ENCODE measurements around the gene PLA2G4E.
A peak's percentile ranks its signal among the peaks of the same experiment; 100 is the strongest.

PLA2G4E gene

DNA sequence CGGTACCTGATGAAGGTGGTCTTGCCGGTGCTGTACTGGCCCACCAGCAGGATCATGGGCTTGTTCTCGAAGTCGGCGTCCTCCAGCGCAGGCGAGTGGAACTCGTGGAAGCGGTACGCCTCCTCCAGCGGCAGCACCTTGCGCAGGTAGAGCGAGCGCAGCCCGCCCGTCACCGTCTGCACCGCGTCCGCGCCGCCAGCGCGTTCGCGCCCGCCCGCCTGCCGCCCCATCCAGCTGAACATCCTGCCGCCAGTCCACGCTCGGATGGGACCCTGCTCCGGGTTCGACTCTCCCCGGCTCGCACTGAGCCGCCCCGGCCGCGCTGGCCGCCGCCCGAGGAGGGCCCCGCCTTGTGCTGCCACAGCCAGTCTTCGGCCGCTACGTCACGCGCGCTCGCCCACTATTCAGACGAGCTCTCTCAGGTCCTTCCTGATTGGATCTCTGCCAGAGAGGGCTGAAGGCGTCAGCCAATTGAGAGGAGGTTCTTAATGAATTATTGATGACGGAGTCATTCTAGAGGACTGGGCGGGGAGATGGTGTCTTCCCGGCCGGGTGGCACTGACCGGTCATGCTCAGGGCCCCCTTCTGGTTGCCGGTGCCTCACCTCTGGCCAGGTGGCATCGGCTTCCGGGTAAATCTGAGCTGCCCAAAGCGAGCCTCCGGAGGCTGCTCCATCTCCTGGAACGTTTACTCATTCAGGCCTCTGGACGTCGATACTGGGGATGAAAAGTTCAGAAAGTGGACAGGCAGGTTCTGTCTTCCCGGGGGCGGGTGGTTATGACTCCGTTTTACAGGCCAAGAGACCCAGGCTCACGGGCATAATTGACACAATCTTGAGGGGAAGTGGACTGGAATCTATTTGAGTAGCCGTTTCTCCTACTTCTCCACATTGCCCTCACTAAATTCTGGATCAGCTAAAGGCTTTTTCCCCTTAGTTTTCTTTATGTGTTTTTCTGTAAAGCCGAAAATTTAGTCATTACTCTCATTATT, 48.3 kb downstream of the PLA2G4E start, which contains the start of gene EHD4:
Gene EHD4 (minus strand): TSS at position 305 of the 990 bp plus-strand sequence. CDS start 63 bp downstream, at position 242.
- peak; percentile 93 to 95 for DNase-seq

DNA sequence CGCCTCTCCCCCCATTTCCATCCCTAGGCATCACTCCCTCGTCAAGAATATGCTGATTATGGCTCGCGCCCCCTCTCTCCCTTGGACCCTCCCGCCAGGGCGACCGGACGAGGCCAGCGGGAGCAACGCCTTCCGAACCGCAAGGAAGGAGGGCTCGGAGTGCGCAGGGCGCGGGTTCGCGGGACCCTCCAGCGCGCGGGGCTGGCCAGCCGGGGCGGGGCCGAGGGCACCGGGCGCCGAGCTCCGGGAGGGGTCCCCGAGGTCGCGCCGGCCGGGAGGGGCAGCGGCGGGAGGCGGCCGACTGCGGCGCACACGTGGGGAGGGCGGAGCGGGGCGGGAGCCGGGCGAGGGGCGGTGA, 49.0 kb downstream of the PLA2G4E start:
- DNase-seq: no peak

DNA sequence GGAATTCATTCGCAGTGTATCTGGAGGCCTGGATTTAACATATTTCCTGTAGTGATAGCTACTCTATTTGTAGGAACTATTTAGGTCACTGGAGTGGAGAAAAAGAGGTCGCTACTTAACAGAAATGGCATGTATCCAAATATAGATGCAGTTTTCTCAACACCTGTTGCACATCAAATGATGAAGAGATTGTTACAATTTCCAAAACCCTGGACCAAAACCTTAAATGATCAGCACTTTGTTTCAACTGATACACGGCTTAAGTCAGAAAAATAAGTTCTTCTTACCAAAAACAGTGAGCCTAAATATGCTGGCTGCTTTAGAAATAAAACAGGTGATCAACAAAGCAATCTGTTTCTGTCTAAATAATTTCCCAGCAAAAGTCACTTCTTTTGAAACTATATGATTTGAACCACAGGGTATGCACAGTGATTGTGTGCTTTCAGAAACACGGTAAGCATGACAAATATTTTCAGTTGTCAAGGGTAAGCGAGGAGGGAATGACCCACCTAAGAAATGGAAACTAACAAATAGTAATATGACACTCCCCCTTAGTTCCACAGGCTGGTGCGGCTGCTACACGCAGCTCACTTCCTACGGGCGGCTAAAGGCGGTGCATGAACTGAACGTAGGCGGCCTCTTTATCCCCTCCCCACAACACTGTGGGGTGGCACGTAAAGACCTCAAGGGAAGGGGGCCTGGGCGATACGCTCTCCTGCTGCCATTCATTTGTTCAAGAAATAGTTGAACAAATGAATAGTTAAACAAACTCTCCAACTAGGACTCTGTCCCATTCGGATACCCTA, 49.5 kb downstream of the PLA2G4E start:
- DNase-seq: peak; percentile 76 to 79

DNA sequence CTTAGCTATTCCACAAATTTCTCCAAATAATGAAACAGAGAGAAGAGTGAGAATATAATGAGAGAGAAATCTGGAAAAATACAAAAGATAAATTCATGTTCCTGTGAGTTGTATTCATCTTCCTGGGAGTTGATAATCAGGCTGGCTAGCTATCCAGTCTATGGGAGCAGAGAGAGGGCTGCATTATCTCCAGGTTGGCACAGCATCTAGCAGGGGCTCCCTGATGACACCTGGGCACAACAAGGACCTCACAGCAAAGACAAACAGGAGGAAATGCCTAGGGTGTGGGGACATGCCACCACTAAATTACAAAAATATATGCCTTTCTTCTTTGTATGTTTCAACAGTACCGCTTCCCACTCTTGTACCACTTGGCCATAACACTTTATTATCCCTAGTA, 50.4 kb downstream of the PLA2G4E start:
- no peak for DNase-seq

DNA sequence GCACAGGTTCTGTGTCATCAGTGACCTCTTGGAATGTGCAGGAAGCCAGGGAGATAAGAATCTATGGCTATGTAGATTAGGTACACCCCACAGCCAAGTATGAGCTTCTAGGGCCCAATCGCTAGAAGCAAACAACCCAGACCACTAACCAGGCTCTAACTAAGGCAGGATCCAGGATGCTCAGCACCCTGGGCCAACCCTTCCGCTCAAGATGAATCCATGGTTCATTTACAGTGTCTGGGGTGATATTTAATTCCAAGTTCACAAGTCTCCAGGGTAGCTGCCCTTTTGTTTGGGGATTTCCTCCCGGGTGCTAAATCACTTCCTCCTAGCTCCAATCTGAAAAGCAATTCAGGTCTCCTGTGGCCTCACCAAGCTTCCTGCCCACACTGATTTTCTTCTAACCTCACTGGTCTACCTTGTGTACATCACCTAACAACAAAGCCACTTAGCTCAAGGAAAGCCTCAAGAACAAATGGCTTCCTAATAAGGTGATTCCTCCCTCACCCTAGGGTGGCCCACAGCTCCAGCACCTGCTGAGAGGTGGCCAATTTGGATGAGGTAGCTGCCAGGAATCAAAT, 50.9 kb downstream of the PLA2G4E start:
- DNase-seq: no peak

DNA sequence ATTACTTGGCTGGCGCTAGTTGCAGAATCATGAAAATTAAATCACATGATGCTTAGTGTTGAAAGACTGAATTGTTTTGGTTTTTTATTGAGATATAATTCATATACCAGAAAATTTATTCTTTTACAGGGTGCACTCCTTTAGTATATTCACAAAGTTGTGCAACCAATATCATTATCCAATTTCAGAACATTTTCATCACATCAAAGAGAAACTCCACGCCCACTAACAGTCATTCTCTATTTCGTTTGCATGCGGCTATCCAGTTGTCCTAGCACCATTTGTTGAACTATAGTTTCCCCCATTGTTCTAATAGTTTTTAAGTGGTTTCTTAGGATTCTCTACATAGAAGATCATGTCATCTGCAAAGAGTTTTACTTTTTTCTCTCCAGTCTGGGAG, 52.1 kb downstream of the PLA2G4E start:
- DNase-seq: no peak

DNA sequence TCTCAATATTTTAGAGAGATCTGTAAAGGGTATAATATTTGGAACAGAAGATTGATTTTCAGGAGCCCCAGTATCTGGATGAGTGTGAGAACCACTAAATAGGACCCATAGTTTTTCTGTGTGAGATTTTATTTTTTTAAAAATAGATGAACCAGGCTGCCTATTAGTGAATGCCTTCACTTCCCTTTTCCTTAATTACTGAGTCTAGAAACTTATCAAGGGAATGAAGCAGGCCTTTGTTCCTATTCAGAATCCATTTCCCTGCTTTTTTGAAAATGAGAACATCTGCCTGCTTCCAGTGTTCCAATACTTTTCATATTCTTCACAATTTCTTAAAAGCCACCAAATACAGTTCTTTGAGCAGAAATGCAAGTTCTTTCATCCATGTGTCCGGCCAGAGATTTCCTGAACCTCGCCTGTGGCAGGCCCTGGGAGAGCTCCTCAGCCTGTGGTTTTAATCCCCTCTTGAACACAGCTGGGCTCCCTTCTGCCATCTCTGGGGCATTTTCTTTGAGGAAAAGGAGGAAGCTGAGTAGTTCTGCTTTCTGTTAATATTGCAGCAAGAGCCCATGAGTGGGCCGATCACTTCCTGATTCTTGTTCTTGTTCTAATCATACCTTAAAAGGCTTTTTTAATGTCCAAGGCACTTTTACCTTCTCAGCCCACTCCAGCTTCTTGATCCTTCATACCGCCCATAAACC, 53.2 kb downstream of the PLA2G4E start:
- no peak for DNase-seq

DNA sequence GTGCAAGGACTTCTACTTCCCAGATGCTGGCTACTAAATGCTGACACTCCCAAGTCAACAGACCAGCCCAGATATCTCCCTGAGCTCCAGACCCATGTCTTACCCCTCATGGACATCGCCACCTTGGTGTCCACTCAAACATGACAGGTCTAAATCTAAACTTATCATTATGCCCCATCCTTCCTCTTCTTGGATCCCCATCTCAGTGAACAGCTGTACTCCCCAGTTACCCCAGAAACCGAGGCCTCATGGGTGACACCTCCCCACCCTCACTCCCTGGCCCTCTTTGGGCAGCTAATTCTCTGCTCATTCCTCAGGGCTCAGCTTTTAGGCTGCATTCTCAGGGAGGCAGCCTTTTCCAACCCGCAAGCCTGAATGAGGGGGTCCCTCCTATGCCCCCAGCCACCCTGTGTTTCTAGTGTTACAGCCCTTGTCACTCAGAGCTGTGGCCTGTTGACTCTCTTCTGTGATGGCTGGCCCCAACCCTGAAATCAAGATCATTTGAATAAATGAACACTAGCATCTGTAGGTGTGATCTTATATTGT, 53.8 kb downstream of the PLA2G4E start:
- DNase-seq: no peak

DNA sequence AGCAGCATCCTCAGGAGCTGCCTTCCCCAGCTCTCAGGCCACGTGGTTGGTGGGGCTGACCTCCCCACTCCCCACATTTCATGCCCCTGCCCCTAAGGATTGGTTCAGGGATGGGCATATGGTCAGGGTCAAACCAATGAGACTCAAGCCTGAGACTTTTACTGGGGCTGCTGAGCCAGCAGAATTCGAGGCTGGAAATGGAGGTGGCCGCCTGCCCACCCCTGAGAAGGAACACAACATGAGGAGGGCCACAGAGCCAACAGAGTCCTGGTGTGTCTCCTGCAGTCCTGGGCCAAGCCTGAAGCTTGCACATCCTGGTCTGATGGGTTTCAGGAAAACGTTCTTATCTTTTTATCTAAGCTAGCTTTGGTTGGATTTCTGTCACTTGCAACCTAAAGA, 54.4 kb downstream of the PLA2G4E start:
- no peak for DNase-seq

DNA sequence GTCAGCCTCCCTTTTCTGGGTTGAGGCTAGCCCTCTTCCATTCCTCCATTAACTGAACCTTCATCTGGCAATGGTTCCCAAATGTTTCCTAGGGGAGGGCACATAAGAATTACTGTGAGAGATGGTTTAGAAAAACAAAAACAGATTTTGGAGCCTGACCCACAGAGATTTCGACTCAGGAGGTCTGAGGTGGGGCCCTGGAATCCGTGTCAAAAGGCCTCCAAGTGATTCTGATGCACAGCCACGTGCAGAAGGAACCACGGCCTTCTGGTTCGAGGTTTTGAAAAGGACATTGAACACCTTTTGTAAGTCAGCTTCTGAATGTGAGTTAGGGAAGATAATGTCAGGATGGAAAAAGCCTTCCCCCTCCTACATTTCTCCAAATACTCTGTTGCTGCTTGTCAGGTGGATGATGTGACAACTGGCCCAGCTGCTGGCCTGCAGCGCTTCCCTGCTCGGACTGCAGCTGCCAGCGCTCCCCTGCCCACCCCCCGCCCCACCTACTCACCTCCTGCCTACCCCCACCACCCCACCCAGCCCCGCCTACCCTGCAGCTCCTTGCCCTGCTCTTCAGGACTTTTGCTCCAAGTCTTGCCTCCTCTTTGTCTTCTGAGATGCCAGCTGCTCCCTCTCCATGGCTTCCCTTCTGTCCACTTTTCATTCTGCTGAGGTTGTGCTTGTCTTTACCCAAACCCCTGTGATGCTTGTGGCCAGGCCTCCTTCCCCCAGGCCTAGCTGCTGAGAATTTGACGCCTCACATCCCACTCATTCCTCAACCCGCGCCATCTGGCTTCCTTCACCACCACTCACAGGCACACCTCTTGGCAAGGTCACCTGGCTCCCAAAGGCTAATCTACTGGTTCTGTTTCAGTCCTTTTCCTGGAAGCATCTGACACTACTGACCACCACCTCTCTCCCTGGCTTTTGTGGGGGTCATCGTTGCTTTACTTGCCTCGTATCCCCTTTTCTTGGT, 55.1 kb downstream of the PLA2G4E start:
- no peak for DNase-seq

DNA sequence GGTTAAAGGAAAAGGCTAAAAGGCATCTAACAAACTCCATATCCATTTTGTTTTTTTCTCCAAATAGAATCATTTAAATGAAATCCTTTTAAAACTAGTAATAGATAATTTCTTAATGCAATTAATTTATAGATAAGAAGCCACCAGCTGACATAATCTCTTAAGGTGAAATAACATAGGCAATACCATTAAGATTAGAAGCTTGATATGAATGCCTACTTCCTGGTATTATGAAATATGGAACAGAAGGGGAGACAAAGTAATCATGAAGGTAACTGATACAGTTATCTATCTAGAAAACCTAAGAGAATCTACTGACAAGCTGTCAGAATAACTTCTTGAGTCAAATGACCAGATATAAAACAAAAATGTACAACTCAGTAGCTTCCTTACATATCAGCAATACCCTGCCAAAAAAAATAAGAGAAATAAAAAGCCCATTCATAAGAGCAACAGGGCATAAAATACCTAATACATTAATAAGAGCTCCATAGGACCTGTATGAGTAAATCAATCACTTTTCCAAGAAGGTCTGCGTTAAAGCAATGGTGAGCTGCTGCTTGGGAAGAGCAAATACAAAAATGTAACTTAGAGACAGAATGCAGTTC, 59.1 kb downstream of the PLA2G4E start:
- DNase-seq: no peak

DNA sequence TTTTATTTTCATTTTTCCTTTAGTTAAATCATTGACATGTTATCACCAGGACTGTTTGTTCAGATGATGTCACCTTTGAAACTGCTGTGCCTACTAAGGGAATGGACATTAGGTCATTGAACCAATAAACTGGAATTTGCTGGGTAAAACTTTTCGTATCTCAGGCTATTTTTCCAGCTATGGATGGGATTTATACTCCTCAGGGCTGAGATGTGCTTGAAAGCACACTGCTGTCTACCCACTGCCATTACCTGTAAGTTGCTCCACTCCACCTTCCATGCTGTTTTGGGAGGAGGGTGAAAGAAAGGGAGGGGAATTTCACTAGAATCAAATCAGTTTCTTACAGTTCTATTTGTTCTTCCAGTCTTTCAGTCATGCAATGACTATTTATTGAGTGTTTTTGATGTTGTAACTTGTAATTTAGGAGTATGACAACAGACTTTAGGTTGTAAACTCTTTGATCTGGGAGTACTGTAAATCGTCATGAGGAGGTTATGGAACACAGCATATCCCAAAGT, 59.8 kb downstream of the PLA2G4E start:
- no peak for DNase-seq

DNA sequence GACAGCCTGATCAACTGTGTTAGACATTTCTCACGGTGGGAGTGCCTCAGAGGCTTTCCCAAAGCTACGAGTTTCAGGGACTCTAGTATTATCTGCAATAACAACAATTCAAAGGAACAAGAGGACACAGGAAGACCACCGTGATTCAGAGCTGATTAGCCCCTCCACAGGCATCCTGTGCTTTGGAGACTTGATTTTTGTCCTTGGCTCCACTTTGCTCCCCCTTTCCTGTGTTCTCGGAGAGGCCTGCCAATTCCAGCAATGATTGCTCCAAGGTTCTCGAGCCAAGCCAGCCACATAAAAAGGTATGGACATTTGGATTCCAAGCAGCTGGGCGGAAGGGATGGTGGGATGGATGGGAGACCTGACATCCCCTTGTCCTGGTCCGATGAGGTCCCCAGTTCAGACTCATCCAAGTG, 62.8 kb downstream of the PLA2G4E start:
- no peak for DNase-seq

DNA sequence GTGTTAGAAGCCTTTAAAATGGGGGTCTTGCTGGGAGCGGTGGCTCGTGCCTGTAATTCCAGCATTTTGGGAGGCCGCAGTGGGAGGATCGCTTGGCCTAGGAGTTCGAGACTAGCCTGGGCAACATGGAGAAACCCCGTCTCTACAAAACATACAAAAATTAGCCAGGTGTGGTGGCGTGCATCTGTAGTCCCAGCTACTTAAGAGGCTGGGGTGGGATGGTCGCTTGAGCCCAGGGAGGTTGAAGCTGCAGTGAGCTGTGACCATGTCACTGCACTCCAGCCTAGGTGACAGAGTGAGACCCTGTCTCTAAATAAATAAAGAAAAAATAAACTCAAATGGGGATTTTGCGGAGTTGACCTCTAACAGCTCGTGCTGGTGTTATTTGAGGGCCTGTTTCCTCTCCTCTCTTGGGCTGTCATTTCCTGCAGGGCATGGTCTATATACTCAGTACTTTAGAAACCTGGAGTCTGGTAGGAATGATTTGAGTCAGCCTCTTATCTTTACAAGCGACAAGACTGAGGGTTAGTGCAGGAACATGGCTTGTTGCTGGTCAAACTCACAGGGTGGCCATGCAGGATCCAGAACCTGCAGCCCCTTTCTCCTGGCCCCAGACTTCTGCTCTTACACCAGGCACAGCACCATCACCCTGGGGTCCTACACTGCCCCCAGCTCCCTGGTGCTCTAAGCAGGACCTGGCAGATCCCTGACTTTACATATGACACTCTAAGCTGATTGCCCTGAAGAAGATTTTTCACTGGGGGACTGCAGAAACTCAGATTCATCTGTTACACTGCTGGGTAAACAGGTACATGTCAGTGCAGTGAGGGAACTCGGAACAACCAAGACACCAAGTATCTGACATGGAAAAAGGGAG, 63.6 kb downstream of the PLA2G4E start:
- no peak for DNase-seq

DNA sequence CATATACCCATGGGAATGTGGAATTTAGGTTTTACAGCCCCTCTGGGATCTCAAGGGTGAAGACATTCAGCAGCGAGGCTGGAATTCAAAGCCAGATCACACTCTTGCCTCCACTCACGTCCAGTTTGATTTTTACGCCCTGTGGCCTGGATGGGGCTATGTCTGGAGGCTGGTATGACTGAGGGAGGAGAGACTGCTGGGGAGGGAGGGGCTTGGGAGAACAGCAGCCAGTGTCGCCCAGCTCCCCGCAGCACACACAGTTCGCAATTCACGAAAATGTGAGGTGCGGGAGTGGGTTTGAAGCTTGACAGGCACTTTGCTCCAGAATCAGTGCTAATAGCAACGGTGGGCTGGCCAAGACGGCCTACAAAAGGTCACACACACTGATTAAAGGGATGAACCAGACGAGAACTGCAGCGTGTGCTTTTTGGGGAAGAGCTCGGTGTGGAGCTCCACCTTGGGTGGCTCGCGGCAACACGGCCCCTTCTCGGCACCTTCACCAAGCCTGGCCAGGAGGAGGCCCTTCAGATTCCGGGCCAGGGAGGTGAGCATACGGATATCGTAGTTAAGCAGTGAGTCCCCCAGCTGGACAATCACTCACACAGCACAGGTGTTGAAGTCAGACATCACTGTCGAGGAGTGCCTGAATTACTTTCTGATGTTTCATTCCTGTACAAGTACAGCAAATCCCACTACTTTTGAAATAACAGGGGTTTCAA, 64.9 kb downstream of the PLA2G4E start:
- no peak for DNase-seq

DNA sequence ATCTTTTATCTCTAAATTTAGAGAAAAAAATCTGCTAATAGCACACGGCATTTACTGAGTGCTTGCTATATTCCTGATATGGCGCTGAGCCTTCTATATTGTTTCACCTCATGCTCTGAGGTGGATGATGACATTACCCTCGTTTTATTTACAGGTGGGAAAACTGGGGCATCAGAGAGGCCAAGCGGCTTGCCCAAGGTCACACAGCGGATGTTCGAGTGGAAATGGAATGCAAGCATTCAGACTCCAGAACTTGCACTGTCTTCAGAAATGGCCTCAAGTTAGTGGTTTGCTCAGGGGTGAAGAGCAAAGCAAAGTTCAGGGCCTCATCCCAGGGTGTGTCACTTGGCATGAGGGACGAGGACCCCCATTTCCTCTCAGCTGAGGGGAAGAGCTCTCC, 65.7 kb downstream of the PLA2G4E start:
- no peak for DNase-seq

DNA sequence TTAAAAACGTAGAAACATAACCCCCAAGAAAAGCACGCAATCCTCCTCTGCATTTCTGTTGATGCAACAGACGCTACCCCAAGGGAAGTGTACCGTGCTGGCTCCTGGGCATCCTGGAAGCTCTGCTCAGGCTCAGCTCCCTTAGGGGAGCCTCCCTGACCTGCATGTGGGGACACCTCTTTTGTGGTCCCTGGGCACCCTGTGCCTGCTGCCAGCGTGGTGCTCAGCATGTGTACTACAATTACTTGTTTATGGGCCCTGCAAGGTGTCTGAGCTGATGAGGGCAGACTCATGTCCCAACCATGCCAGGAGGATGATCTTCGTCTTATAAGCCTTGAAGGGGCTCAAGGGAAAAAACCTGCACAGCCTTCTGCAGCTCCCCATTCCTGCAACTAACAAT, 66.8 kb downstream of the PLA2G4E start:
- no peak for DNase-seq

DNA sequence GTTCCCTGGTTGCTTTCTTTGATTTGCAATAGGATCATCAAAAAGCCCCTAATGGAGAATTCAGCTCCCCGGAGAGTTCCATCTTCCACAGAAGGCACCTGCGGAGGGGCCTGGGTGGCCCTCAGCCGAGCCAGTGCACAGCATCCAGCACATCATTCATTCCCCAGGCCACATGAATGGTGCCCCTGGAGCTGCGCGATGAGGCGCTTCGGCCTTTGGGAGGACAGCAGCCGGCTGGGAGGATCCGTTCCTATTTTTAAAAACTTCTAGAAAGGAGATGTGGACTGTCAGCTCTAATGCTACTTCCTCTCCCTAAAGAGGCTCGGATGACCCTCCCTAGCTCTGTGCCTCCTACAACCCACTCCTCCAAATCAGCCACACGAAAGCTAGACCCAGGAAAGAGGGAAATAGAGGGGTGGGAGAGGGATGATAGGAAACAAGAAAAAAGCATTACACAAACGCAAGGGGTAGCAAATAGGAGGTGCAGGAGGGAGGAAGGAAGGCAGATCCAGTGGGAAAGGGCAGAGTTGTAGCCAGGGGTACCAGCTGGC, 68.8 kb downstream of the PLA2G4E start:
- no peak for DNase-seq
